GM23338 (cell line): ENCODE results near the gene SMAD3. TPM values are rescaled to one million over a fixed set of nuclear protein-coding genes. Genes with fewer than 3 reads are reported as not detected.

Experiments
- ATAC-seq: fragments of 200-7000 bp; cut with Tn5 transposase; 3 replicates; pipeline ENCODE4 v1.9.1; 2020
- DNase-seq: peaks from one replicate; pipeline ENCODE4 v3.0.0-alpha.2; 2015; ENCODE audit warnings: low spot score
- H2AFZ ChIP-seq: fragments of 200-600 bp; sonication (generic); 2 replicates; pipeline ENCODE4 v1.8.0; 2016; ENCODE audit warnings: antibody characterized with exemption, mild to moderate bottlenecking, moderate library complexity
- H3F3A ChIP-seq: fragments of 200-600 bp; sonication (generic); replicated peaks from 2 replicates; pipeline ENCODE4 v1.8.0; 2017; ENCODE audit warnings: antibody characterized with exemption, mixed run types, low read depth
- H3K27ac ChIP-seq: fragments of 200-600 bp; sonication (generic); 2 replicates; pipeline ENCODE4 v1.6.1; 2016; ENCODE audit warnings: low read depth
- H3K27me3 ChIP-seq: fragments of 200-600 bp; sonication (generic); 2 replicates; pipeline ENCODE4 v1.8.0; 2016; ENCODE audit warnings: mild to moderate bottlenecking, mixed run types, moderate library complexity; ENCODE audit not compliant: insufficient read depth
- H3K36me3 ChIP-seq: fragments of 200-600 bp; sonication (generic); 2 replicates; pipeline ENCODE4 v1.8.0; 2016; ENCODE audit warnings: mild to moderate bottlenecking; ENCODE audit not compliant: insufficient read depth
- H3K4me1 ChIP-seq: fragments of 200-600 bp; sonication (generic); 2 replicates; pipeline ENCODE4 v1.8.0; 2016; ENCODE audit warnings: mild to moderate bottlenecking, moderate library complexity; ENCODE audit not compliant: insufficient read depth
- H3K4me2 ChIP-seq: fragments of 200-600 bp; sonication (generic); 2 replicates; pipeline ENCODE4 v1.7.1; 2017; ENCODE audit warnings: mixed run types
- H3K4me3 ChIP-seq: fragments of 200-600 bp; sonication (generic); 2 replicates; pipeline ENCODE4 v1.6.1; 2016; ENCODE audit warnings: mixed run types
- H3K79me2 ChIP-seq: fragments of 200-600 bp; sonication (generic); replicated peaks from 2 replicates; pipeline ENCODE4 v1.8.0; 2017; ENCODE audit warnings: mild to moderate bottlenecking; ENCODE audit not compliant: insufficient read depth
- H3K9me2 ChIP-seq: fragments of 200-600 bp; sonication (generic); 2 replicates; pipeline ENCODE4 v1.8.0; 2017; ENCODE audit not compliant: insufficient read depth
- H4K20me1 ChIP-seq: fragments of 200-600 bp; sonication (generic); replicated peaks from 2 replicates; pipeline ENCODE4 v1.8.0; 2017; ENCODE audit warnings: mild to moderate bottlenecking; ENCODE audit not compliant: insufficient read depth
- H3K27ac Mint-ChIP-seq: 2 replicates; pipeline ENCODE4 v1.8.0; 2020; ENCODE audit warnings: inconsistent platforms, mild to moderate bottlenecking, moderate library complexity, mixed read lengths
- H3K27me3 Mint-ChIP-seq: 3 replicates; pipeline ENCODE4 v1.8.0; 2022; ENCODE audit warnings: low read depth, mild to moderate bottlenecking, moderate library complexity, mixed read lengths, inconsistent platforms; ENCODE audit not compliant: insufficient read depth, poor library complexity
- H3K36me3 Mint-ChIP-seq: 3 replicates; pipeline ENCODE4 v1.8.0; 2021; ENCODE audit warnings: low read depth, mild to moderate bottlenecking, inconsistent platforms, moderate library complexity, mixed read lengths
- H3K4me1 Mint-ChIP-seq: 3 replicates; pipeline ENCODE4 v1.8.0; 2020; ENCODE audit warnings: mild to moderate bottlenecking, inconsistent platforms, mixed read lengths
- H3K4me3 Mint-ChIP-seq: 3 replicates; pipeline ENCODE4 v1.8.0; 2021; ENCODE audit warnings: moderate library complexity, mild to moderate bottlenecking, inconsistent platforms, mixed read lengths
- H3K9me3 Mint-ChIP-seq: 3 replicates; pipeline ENCODE4 v1.8.0; 2020; ENCODE audit warnings: moderate library complexity, mild to moderate bottlenecking, inconsistent platforms, mixed read lengths
- CREB1 ChIP-seq: fragments of 250-450 bp; sonication (Bioruptor Pico); IDR thresholded peaks from 2 replicates; pipeline ENCODE4 v1.5.0; 2020; ENCODE audit warnings: low read depth, mild to moderate bottlenecking, moderate library complexity
- EZH2 ChIP-seq: fragments of 200-600 bp; sonication (generic); IDR thresholded peaks from one replicate; pipeline ENCODE4 v1.8.0; 2017; ENCODE audit warnings: antibody characterized with exemption, mild to moderate bottlenecking, low read depth; ENCODE audit not compliant: unreplicated experiment
- EZH2phosphoT487 ChIP-seq: fragments of 200-600 bp; sonication (generic); IDR thresholded peaks from one replicate; pipeline ENCODE4 v1.8.1; 2018; ENCODE audit warnings: antibody characterized with exemption; ENCODE audit not compliant: unreplicated experiment
- JUNB ChIP-seq: IDR thresholded peaks from one replicate; pipeline ENCODE4 v1.6.1; 2016; ENCODE audit warnings: antibody characterized with exemption; ENCODE audit not compliant: unreplicated experiment
- NANOG ChIP-seq: IDR thresholded peaks from 2 replicates; pipeline ENCODE4 v1.6.1; 2016; ENCODE audit warnings: antibody characterized with exemption, borderline replicate concordance
- POLR2AphosphoS5 ChIP-seq: IDR thresholded peaks from 2 replicates; pipeline ENCODE4 v1.6.1; 2016; ENCODE audit warnings: antibody characterized with exemption, low read depth
- STAT1 ChIP-seq: IDR thresholded peaks from one replicate; pipeline ENCODE4 v1.6.1; 2016; ENCODE audit warnings: antibody characterized with exemption; ENCODE audit not compliant: unreplicated experiment
- ZNF114 ChIP-seq: fragments of 250-450 bp; sonication (Bioruptor Pico); IDR thresholded peaks from 2 replicates; pipeline ENCODE4 v1.5.0; 2020; ENCODE audit warnings: mild to moderate bottlenecking, moderate library complexity
- ZNF331 ChIP-seq: fragments of 250-450 bp; sonication (Bioruptor Pico); IDR thresholded peaks from 2 replicates; pipeline ENCODE4 v1.5.0; 2020; ENCODE audit warnings: low read depth, mild to moderate bottlenecking, moderate library complexity
- polyA plus RNA-seq: library from polyadenylated mRNA; unstranded; fragments of >200 nt; fragmentation: Nextera tagmentation; extraction: Ambion mirVana; gene quantifications from 2 replicates; pipeline ENCODE4 v1.2.1, GENCODE V29; 2016
- total RNA-seq: library from RNA; depleted of rRNA; stranded (reverse); fragments of >200 nt; shearing (Covaris generic); gene quantifications from 2 replicates; pipeline ENCODE4 v1.2.3, GENCODE V29; 2014
- TF ChIP-seq, protein P1 (sequence below): fragments of 250-450 bp; sonication (Bioruptor Pico); IDR thresholded peaks from 2 replicates; pipeline ENCODE4 v1.5.0; 2020; ENCODE audit warnings: mild to moderate bottlenecking, moderate library complexity
- TF ChIP-seq, protein P2 (sequence below): IDR thresholded peaks from one replicate; pipeline ENCODE4 v1.6.1; 2018; ENCODE audit warnings: antibody characterized with exemption; ENCODE audit not compliant: unreplicated experiment
- TF ChIP-seq, protein P3 (sequence below): IDR thresholded peaks from 2 replicates; pipeline ENCODE4 v1.6.1; 2016; ENCODE audit warnings: antibody characterized with exemption
- TF ChIP-seq, protein P4 (sequence below), 2 experiments: fragments of 200-600 bp in 1 of 2; sonication (generic) in 1 of 2; conservative IDR thresholded peaks; 2 replicates each; pipeline versions ENCODE4 v1.5.1 to v1.6.1; 2016 to 2017; ENCODE audit warnings: antibody characterized with exemption in 2 of 2, low read depth in 2 of 2, mild to moderate bottlenecking in 2 of 2, moderate library complexity in 1 of 2

SMAD3 gene
- total and polyA plus RNA-seq, 2 experiments from 2014 or later: 4.9 to 11.6 TPM

DNA sequence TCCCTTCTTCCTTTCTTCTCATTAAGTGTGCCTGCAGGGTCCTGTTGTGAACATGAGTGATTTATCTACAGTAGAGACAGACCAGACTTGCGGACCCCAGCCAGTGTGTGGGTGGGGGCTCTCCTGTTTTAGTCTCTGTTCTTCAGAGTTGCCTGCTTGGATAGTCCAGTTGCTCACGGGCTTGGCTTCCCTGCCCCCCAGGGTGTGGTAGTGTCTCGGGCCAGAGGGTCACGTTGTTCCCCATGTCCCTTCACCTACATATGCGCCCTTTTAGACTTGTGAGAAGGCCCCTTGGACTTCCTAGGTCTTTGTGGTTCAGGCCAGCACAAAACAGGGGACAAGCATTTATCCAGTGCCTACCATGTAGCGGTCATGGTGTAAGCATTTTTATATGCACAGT lies 103.3 kb downstream of the SMAD3 start:
- Mint-ChIP-seq H3K36me3 (peaks cover 21% of the 10 kb centered on the region), H3K4me3 (no peak overlapping the region), H3K27ac (no peak overlapping the region), H3K9me3 (no peaks in the 10 kb centered on the region; the same call in 2 of the 3 replicates), H3K27me3 (peaks cover 5% of the 10 kb centered on the region), H3K4me1 (peaks cover 54% of the 10 kb centered on the region)
- H3K4me3 ChIP-seq: no peak overlapping the region
- no peak overlapping the region for H2AFZ ChIP-seq
- no peak overlapping the region for H3K27ac ChIP-seq
- H3K27me3 ChIP-seq: no peaks in the 10 kb centered on the region
- H3K36me3 ChIP-seq: no peaks in the 10 kb centered on the region; the same call in 1 of the 2 replicates
- no peak overlapping the region for H3K4me2 ChIP-seq
- no peak for TF ChIP-seq ZNF114 (CRISPR knock-in tag)
- TF ChIP-seq JUNB: no peak
- TF ChIP-seq, protein P1, sequence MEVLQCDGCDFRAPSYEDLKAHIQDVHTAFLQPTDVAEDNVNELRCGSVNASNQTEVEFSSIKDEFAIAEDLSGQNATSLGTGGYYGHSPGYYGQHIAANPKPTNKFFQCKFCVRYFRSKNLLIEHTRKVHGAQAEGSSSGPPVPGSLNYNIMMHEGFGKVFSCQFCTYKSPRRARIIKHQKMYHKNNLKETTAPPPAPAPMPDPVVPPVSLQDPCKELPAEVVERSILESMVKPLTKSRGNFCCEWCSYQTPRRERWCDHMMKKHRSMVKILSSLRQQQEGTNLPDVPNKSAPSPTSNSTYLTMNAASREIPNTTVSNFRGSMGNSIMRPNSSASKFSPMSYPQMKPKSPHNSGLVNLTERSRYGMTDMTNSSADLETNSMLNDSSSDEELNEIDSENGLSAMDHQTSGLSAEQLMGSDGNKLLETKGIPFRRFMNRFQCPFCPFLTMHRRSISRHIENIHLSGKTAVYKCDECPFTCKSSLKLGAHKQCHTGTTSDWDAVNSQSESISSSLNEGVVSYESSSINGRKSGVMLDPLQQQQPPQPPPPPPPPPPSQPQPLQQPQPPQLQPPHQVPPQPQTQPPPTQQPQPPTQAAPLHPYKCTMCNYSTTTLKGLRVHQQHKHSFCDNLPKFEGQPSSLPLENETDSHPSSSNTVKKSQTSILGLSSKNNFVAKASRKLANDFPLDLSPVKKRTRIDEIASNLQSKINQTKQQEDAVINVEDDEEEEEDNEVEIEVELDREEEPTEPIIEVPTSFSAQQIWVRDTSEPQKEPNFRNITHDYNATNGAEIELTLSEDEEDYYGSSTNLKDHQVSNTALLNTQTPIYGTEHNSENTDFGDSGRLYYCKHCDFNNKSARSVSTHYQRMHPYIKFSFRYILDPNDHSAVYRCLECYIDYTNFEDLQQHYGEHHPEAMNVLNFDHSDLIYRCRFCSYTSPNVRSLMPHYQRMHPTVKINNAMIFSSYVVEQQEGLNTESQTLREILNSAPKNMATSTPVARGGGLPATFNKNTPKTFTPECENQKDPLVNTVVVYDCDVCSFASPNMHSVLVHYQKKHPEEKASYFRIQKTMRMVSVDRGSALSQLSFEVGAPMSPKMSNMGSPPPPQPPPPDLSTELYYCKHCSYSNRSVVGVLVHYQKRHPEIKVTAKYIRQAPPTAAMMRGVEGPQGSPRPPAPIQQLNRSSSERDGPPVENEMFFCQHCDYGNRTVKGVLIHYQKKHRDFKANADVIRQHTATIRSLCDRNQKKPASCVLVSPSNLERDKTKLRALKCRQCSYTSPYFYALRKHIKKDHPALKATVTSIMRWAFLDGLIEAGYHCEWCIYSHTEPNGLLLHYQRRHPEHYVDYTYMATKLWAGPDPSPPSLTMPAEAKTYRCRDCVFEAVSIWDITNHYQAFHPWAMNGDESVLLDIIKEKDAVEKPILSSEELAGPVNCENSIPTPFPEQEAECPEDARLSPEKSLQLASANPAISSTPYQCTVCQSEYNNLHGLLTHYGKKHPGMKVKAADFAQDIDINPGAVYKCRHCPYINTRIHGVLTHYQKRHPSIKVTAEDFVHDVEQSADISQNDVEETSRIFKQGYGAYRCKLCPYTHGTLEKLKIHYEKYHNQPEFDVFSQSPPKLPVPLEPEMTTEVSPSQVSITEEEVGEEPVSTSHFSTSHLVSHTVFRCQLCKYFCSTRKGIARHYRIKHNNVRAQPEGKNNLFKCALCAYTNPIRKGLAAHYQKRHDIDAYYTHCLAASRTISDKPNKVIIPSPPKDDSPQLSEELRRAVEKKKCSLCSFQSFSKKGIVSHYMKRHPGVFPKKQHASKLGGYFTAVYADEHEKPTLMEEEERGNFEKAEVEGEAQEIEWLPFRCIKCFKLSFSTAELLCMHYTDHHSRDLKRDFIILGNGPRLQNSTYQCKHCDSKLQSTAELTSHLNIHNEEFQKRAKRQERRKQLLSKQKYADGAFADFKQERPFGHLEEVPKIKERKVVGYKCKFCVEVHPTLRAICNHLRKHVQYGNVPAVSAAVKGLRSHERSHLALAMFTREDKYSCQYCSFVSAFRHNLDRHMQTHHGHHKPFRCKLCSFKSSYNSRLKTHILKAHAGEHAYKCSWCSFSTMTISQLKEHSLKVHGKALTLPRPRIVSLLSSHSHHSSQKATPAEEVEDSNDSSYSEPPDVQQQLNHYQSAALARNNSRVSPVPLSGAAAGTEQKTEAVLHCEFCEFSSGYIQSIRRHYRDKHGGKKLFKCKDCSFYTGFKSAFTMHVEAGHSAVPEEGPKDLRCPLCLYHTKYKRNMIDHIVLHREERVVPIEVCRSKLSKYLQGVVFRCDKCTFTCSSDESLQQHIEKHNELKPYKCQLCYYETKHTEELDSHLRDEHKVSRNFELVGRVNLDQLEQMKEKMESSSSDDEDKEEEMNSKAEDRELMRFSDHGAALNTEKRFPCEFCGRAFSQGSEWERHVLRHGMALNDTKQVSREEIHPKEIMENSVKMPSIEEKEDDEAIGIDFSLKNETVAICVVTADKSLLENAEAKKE: no peak
- no peak for TF ChIP-seq CREB1
- TF ChIP-seq, protein P2, sequence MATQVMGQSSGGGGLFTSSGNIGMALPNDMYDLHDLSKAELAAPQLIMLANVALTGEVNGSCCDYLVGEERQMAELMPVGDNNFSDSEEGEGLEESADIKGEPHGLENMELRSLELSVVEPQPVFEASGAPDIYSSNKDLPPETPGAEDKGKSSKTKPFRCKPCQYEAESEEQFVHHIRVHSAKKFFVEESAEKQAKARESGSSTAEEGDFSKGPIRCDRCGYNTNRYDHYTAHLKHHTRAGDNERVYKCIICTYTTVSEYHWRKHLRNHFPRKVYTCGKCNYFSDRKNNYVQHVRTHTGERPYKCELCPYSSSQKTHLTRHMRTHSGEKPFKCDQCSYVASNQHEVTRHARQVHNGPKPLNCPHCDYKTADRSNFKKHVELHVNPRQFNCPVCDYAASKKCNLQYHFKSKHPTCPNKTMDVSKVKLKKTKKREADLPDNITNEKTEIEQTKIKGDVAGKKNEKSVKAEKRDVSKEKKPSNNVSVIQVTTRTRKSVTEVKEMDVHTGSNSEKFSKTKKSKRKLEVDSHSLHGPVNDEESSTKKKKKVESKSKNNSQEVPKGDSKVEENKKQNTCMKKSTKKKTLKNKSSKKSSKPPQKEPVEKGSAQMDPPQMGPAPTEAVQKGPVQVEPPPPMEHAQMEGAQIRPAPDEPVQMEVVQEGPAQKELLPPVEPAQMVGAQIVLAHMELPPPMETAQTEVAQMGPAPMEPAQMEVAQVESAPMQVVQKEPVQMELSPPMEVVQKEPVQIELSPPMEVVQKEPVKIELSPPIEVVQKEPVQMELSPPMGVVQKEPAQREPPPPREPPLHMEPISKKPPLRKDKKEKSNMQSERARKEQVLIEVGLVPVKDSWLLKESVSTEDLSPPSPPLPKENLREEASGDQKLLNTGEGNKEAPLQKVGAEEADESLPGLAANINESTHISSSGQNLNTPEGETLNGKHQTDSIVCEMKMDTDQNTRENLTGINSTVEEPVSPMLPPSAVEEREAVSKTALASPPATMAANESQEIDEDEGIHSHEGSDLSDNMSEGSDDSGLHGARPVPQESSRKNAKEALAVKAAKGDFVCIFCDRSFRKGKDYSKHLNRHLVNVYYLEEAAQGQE: no peak
- no peak for TF ChIP-seq STAT1
- no peak for TF ChIP-seq EZH2phosphoT487
- TF ChIP-seq, protein P3, sequence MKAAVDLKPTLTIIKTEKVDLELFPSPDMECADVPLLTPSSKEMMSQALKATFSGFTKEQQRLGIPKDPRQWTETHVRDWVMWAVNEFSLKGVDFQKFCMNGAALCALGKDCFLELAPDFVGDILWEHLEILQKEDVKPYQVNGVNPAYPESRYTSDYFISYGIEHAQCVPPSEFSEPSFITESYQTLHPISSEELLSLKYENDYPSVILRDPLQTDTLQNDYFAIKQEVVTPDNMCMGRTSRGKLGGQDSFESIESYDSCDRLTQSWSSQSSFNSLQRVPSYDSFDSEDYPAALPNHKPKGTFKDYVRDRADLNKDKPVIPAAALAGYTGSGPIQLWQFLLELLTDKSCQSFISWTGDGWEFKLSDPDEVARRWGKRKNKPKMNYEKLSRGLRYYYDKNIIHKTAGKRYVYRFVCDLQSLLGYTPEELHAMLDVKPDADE: no peak
- TF ChIP-seq EZH2: no peak
- TF ChIP-seq, protein P4, sequence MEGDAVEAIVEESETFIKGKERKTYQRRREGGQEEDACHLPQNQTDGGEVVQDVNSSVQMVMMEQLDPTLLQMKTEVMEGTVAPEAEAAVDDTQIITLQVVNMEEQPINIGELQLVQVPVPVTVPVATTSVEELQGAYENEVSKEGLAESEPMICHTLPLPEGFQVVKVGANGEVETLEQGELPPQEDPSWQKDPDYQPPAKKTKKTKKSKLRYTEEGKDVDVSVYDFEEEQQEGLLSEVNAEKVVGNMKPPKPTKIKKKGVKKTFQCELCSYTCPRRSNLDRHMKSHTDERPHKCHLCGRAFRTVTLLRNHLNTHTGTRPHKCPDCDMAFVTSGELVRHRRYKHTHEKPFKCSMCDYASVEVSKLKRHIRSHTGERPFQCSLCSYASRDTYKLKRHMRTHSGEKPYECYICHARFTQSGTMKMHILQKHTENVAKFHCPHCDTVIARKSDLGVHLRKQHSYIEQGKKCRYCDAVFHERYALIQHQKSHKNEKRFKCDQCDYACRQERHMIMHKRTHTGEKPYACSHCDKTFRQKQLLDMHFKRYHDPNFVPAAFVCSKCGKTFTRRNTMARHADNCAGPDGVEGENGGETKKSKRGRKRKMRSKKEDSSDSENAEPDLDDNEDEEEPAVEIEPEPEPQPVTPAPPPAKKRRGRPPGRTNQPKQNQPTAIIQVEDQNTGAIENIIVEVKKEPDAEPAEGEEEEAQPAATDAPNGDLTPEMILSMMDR (conservative IDR thresholded peaks at IDR 0.05; ENCODE audit: low read depth in 2 of 2): no peak
- TF ChIP-seq ZNF331 (CRISPR knock-in tag): no peak
- TF ChIP-seq POLR2AphosphoS5: no peak
- no peak for TF ChIP-seq NANOG
- no peaks in the 10 kb centered on the region for H4K20me1 ChIP-seq
- H3K4me1 ChIP-seq: peaks cover 28% of the 10 kb centered on the region
- DNase-seq (no peak), ATAC-seq (no peak)
- H3F3A ChIP-seq: peaks cover 15% of the 10 kb centered on the region; the same call in 1 of the 2 replicates
- H3K9me2 ChIP-seq: no peaks in the 10 kb centered on the region
- H3K79me2 ChIP-seq: no peaks in the 10 kb centered on the region
